ENCODE data around the gene KRTAP9-3. TPM values are rescaled to one million over a fixed set of nuclear protein-coding genes. Genes with fewer than 3 reads are reported as not detected.
"Not testable (repeated sequence)": the region's sequence is repeated elsewhere in the genome, so short reads cannot be mapped to it uniquely, and the experiment has no call there.

Gene KRTAP9-3
- total and polyA plus RNA-seq, 5 donors from 2014 or later: not detected

DNA sequence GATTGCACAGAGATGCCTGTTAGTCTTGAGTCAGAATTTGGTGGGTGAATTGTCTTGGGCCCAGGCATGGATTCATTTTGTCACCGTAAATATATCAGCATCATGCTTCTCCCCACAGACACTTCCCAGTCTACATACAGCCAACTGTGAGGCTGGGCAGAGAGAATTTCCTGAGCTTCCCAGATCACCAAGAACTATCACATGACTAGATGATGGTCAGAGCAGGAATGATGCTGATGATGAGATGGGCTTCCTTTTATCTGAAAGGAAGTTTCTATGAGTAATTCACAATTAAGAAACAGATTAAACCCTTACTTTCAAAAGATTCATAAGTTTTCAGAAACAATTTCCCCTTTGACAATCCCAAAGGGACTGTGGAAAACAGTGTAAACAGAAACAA, 22.6 kb downstream of the KRTAP9-3 start:
- DNase-seq: no peak
- Mint-ChIP-seq H3K36me3 (no peaks in the 10 kb centered on the region), H3K4me3 (no peak overlapping the region), H3K27ac (no peak overlapping the region), H3K9me3 (peaks cover 0 to 2% (median 0%) of the 10 kb centered on the region in 7 donors), H3K27me3 (peaks cover 51% of the 10 kb centered on the region), H3K4me1 (peaks cover 0 to 4% (median 1%) of the 10 kb centered on the region in 4 donors)
- no peak overlapping the region for H3K4me3 ChIP-seq (ENCODE audit: low read depth, low read length)
- H3K27me3 ChIP-seq (ENCODE audit: control insufficient read depth, insufficient read depth, low read length): peaks cover 26% of the 10 kb centered on the region
- H3K9me3 ChIP-seq (ENCODE audit: control insufficient read depth in 2 of 2, low read length in 2 of 2): no peaks in the 10 kb centered on the region
- H3K36me3 ChIP-seq (ENCODE audit: control insufficient read depth, insufficient read depth, low read length): no peaks in the 10 kb centered on the region
- ATAC-seq (ENCODE audit: low read depth in 2 of 2): no peak
- no peaks in the 10 kb centered on the region for H3K4me1 ChIP-seq (ENCODE audit: control insufficient read depth, insufficient read depth, low read length, poor library complexity, severe bottlenecking)
- no peak overlapping the region for H3K27ac ChIP-seq (ENCODE audit: insufficient read depth, low read length, poor library complexity, severe bottlenecking)

DNA sequence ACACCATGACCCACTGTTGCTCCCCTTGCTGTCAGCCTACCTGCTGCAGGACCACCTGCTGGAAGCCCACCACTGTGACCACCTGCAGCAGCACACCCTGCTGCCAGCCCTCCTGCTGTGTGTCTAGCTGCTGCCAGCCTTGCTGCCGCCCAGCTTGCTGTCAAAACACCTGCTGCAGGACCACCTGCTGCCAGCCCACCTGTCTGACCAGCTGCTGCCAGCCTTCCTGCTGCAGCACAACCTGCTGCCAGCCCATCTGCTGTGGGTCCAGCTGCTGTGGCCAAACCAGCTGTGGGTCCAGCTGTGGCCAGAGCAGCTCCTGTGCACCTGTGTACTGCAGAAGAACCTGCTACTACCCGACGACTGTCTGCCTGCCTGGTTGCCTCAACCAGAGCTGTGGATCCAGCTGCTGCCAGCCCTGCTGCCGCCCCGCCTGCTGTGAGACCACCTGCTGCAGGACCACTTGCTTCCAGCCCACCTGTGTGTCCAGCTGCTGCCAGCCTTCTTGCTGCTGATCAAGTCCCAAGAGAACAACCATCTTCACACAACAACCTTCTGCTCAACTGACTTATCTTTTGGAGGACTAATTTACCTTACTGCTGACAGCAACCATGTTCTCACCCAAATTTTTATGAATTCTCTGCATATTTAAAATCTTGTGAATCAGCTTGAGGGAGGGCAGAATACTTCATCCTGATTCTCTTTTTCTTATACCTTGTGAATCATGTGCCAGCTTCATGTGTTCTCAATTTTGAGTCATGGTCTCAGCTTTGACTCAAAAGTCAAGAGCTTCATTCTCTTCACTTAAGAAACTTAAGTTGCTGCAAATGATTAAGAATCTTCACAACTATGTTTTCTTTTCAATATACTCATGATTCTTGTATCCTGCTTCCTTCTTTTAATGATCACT, 23.4 kb downstream of the KRTAP9-3 start, which contains the start of gene KRTAP9-9:
KRTAP9-9 (plus strand) TSS at position 4 of the 910 bp plus-strand sequence.
- not testable (repeated sequence) for H3K27ac ChIP-seq (ENCODE audit: insufficient read depth, low read length, poor library complexity, severe bottlenecking); H3K9me3 Mint-ChIP-seq; H3K36me3 ChIP-seq (ENCODE audit: control insufficient read depth, insufficient read depth, low read length); H3K4me3 ChIP-seq (ENCODE audit: low read depth, low read length); H3K4me1 Mint-ChIP-seq; H3K9me3 ChIP-seq (ENCODE audit: control insufficient read depth in 2 of 2, low read length in 2 of 2); H3K4me1 ChIP-seq (ENCODE audit: control insufficient read depth, insufficient read depth, low read length, poor library complexity, severe bottlenecking); H3K36me3 Mint-ChIP-seq; ATAC-seq (ENCODE audit: low read depth in 2 of 2); H3K4me3 Mint-ChIP-seq; DNase-seq
- H3K27me3 Mint-ChIP-seq: peaks cover 46% of the 10 kb centered on the region
- H3K27ac Mint-ChIP-seq: peak within 1 kb of the TSS in 1 of 3 donors; percentile 15
- peaks cover 28% of the 10 kb centered on the region for H3K27me3 ChIP-seq (ENCODE audit: control insufficient read depth, insufficient read depth, low read length)

GRCh38 chr17:41256291-41256685, 24.0 kb downstream of the KRTAP9-3 start:
- ATAC-seq (ENCODE audit: low read depth in 2 of 2): no peak
- no peaks in the 10 kb centered on the region for H3K4me1 ChIP-seq (ENCODE audit: control insufficient read depth, insufficient read depth, low read length, poor library complexity, severe bottlenecking)
- Mint-ChIP-seq H3K4me3 (no peak overlapping the region), H3K27me3 (peaks cover 49% of the 10 kb centered on the region), H3K4me1 (peaks cover 0 to 9% (median 3%) of the 10 kb centered on the region in 4 donors), H3K36me3 (peaks cover 2% of the 10 kb centered on the region), H3K27ac (no peak overlapping the region), H3K9me3 (peaks cover 0 to 2% (median 0%) of the 10 kb centered on the region in 7 donors)
- H3K4me3 ChIP-seq (ENCODE audit: low read depth, low read length): no peak overlapping the region
- peaks cover 28% of the 10 kb centered on the region for H3K27me3 ChIP-seq (ENCODE audit: control insufficient read depth, insufficient read depth, low read length)
- H3K36me3 ChIP-seq (ENCODE audit: control insufficient read depth, insufficient read depth, low read length): no peaks in the 10 kb centered on the region
- no peak overlapping the region for H3K27ac ChIP-seq (ENCODE audit: insufficient read depth, low read length, poor library complexity, severe bottlenecking)
- no peak for DNase-seq
- H3K9me3 ChIP-seq (ENCODE audit: control insufficient read depth in 2 of 2, low read length in 2 of 2): no peaks in the 10 kb centered on the region

GRCh38 chr17:41258406-41258805, 26.2 kb downstream of the KRTAP9-3 start:
- Mint-ChIP-seq H3K4me1 (peaks cover 0 to 12% (median 3%) of the 10 kb centered on the region in 4 donors), H3K9me3 (peaks cover 0 to 2% (median 0%) of the 10 kb centered on the region in 7 donors), H3K36me3 (peaks cover 4% of the 10 kb centered on the region), H3K4me3 (no peak overlapping the region), H3K27me3 (peaks cover 49% of the 10 kb centered on the region), H3K27ac (no peak overlapping the region)
- no peak for ATAC-seq (ENCODE audit: low read depth in 2 of 2)
- Histone ChIP-seq H3K9me3 (ENCODE audit: control insufficient read depth in 2 of 2, low read length in 2 of 2) (no peaks in the 10 kb centered on the region), H3K4me1 (ENCODE audit: control insufficient read depth, insufficient read depth, low read length, poor library complexity, severe bottlenecking) (no peaks in the 10 kb centered on the region), H3K4me3 (ENCODE audit: low read depth, low read length) (no peak overlapping the region), H3K27me3 (ENCODE audit: control insufficient read depth, insufficient read depth, low read length) (peaks cover 32% of the 10 kb centered on the region), H3K27ac (ENCODE audit: insufficient read depth, low read length, poor library complexity, severe bottlenecking) (no peak overlapping the region), H3K36me3 (ENCODE audit: control insufficient read depth, insufficient read depth, low read length) (no peaks in the 10 kb centered on the region)
- DNase-seq: no peak

DNA sequence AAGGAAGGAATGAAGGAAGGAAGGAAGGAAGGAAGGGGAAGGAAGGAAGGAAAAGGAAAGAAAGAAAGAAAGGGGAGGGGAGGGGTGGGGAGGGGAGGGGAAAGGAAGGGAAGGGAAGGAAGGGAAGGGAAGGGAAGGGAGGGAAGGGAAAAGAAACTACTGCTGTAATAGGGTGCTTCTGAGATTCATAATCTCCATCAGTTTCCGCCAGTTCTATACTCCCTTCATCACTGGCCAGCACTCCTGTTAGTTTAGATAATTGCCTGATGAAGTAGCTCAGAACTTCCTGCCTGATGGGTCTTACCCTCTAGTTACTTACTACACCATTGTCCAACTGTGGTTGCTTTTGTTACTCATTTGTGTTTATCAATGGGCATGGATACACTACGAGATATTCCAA, 31.0 kb downstream of the KRTAP9-3 start:
- Histone ChIP-seq H3K36me3 (ENCODE audit: control insufficient read depth, insufficient read depth, low read length) (no peaks in the 10 kb centered on the region), H3K9me3 (ENCODE audit: control insufficient read depth in 2 of 2, low read length in 2 of 2) (no peaks in the 10 kb centered on the region), H3K27me3 (ENCODE audit: control insufficient read depth, insufficient read depth, low read length) (peaks cover 20% of the 10 kb centered on the region), H3K27ac (ENCODE audit: insufficient read depth, low read length, poor library complexity, severe bottlenecking) (no peak overlapping the region), H3K4me3 (ENCODE audit: low read depth, low read length) (no peak overlapping the region), H3K4me1 (ENCODE audit: control insufficient read depth, insufficient read depth, low read length, poor library complexity, severe bottlenecking) (no peaks in the 10 kb centered on the region)
- H3K27ac Mint-ChIP-seq: no peak overlapping the region
- H3K4me3 Mint-ChIP-seq: no peak overlapping the region
- H3K4me1 Mint-ChIP-seq: peaks cover 0 to 18% (median 8%) of the 10 kb centered on the region in 4 donors
- peaks cover 37% of the 10 kb centered on the region for H3K27me3 Mint-ChIP-seq
- peaks cover 0 to 2% (median 0%) of the 10 kb centered on the region in 7 donors for H3K9me3 Mint-ChIP-seq
- DNase-seq (no peak), ATAC-seq (ENCODE audit: low read depth in 2 of 2) (no peak)
- peaks cover 4% of the 10 kb centered on the region for H3K36me3 Mint-ChIP-seq

DNA sequence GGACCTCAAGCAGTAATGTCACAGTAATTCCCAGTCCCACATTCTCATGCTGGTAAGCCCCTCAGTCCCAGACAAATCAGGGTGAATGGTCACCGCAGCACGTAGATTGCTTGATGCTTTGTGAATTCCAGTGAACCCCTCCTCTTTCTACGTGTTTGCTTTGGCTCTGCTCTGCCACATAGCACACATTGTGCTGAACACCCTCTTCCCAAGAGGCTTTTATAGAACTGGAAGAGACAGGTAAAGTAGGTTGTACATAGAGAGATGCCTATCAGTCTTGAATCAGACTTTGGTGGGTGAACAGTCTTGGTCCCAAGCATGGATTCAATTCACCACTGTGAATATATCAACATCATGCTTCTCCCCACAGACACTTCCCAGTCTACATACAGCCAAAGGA, 32.4 kb downstream of the KRTAP9-3 start:
- Mint-ChIP-seq H3K27me3 (peaks cover 31% of the 10 kb centered on the region), H3K36me3 (peaks cover 4% of the 10 kb centered on the region), H3K4me3 (no peak overlapping the region), H3K4me1 (peaks cover 0 to 18% (median 8%) of the 10 kb centered on the region in 4 donors), H3K9me3 (peaks cover 0 to 2% (median 0%) of the 10 kb centered on the region in 7 donors), H3K27ac (peak overlapping the region in 1 of 3 donors; percentile 15)
- no peak overlapping the region for H3K4me3 ChIP-seq (ENCODE audit: low read depth, low read length)
- no peaks in the 10 kb centered on the region for H3K4me1 ChIP-seq (ENCODE audit: control insufficient read depth, insufficient read depth, low read length, poor library complexity, severe bottlenecking)
- peaks cover 14% of the 10 kb centered on the region for H3K27me3 ChIP-seq (ENCODE audit: control insufficient read depth, insufficient read depth, low read length)
- DNase-seq: no peak
- H3K9me3 ChIP-seq (ENCODE audit: control insufficient read depth in 2 of 2, low read length in 2 of 2): no peaks in the 10 kb centered on the region
- no peak overlapping the region for H3K27ac ChIP-seq (ENCODE audit: insufficient read depth, low read length, poor library complexity, severe bottlenecking)
- ATAC-seq (ENCODE audit: low read depth in 2 of 2): no peak
- no peaks in the 10 kb centered on the region for H3K36me3 ChIP-seq (ENCODE audit: control insufficient read depth, insufficient read depth, low read length)

DNA sequence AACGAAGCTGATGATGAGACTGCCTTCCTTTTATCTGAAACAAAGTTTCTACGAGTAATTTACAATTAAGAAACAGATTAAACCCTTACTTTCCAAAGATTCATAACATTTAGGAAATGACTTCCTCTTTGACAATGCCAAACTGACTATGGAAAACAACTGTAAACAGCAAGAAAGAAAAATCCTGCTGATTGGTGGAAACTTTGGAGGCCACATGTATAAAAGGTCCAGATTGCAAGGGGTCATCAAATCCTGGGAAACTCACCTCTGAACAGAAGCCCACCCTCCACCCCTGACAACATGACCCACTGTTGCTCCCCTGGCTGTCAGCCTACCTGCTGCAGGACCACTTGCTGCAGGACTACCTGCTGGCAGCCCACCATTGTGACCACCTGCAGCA, 32.8 kb downstream of the KRTAP9-3 start, which contains the start of gene KRTAP9-6:
KRTAP9-6 (plus strand) TSS at position 301 of the 400 bp plus-strand sequence; CDS start at position 301, 0 bp downstream.
- no peak for ATAC-seq (ENCODE audit: low read depth in 2 of 2)
- peaks cover 0 to 18% (median 8%) of the 10 kb centered on the region in 4 donors for H3K4me1 Mint-ChIP-seq
- no peak within 1 kb of the TSS for H3K4me3 ChIP-seq (ENCODE audit: low read depth, low read length)
- DNase-seq: no peak
- H3K27ac ChIP-seq (ENCODE audit: insufficient read depth, low read length, poor library complexity, severe bottlenecking): no peak within 1 kb of the TSS
- H3K4me3 Mint-ChIP-seq: no peak within 1 kb of the TSS
- no peaks in the 10 kb centered on the region for H3K9me3 ChIP-seq (ENCODE audit: control insufficient read depth in 2 of 2, low read length in 2 of 2)
- peaks cover 31% of the 10 kb centered on the region for H3K27me3 Mint-ChIP-seq
- H3K27ac Mint-ChIP-seq: peak within 1 kb of the TSS in 1 of 3 donors; percentile 15
- peaks cover 0 to 2% (median 0%) of the 10 kb centered on the region in 7 donors for H3K9me3 Mint-ChIP-seq
- H3K27me3 ChIP-seq (ENCODE audit: control insufficient read depth, insufficient read depth, low read length): peaks cover 13% of the 10 kb centered on the region
- peaks cover 4% of the 10 kb centered on the region for H3K36me3 Mint-ChIP-seq
- H3K4me1 ChIP-seq (ENCODE audit: control insufficient read depth, insufficient read depth, low read length, poor library complexity, severe bottlenecking): no peaks in the 10 kb centered on the region
- H3K36me3 ChIP-seq (ENCODE audit: control insufficient read depth, insufficient read depth, low read length): no peaks in the 10 kb centered on the region

All from CD4-positive, CD25-positive, alpha-beta regulatory T cell (primary cell).